AG09319 (cell line): ENCODE measurements around the gene DCAF12.

Experiments
- DNase-seq: peaks from one replicate; pipeline ENCODE4 v3.0.0-alpha.2; 2010; ENCODE audit warnings: low read depth; ENCODE audit errors: extremely low read depth
- CTCF ChIP-seq: IDR thresholded peaks from 2 replicates; pipeline ENCODE4 v1.5.1; 2011; ENCODE audit warnings: low read depth, mild to moderate bottlenecking, inconsistent platforms, low read length, moderate library complexity

Gene DCAF12

GRCh38 chr9:34072410-34072809, 54.1 kb downstream of the DCAF12 start:
- no peak for DNase-seq

GRCh38 chr9:34070606-34071324, 55.7 kb downstream of the DCAF12 start:
- peak; percentile 12 for DNase-seq
- no peak for TF ChIP-seq CTCF

More at GRCh38 chr9:34072410-34072809, 54.1 kb downstream of the DCAF12 start:
- no peak for TF ChIP-seq CTCF

GRCh38 chr9:34069831-34070230, 56.7 kb downstream of the DCAF12 start:
- no peak for TF ChIP-seq CTCF
- no peak for DNase-seq

- DNase-seq = no peak
- no peak for TF ChIP-seq CTCF
These were observed 61.0 kb downstream of the DCAF12 start for GRCh38 chr9:34065541-34065940.

- TF ChIP-seq CTCF = no peak
- DNase-seq = no peak
These were observed 66.5 kb downstream of the DCAF12 start for GRCh38 chr9:34059954-34060353.

- DNase-seq = no peak
- TF ChIP-seq CTCF = no peak
These were observed 67.2 kb downstream of the DCAF12 start for GRCh38 chr9:34059281-34059680.

GRCh38 chr9:34049630-34050384, 76.7 kb downstream of the DCAF12 start:
- no peak for DNase-seq

More at GRCh38 chr9:34049630-34050384, 76.7 kb downstream of the DCAF12 start:
- TF ChIP-seq CTCF = no peak
